Endodermal cell (in vitro differentiated cells): Measurements from ENCODE around the gene LRRN3. TPM values are rescaled to one million over a fixed set of nuclear protein-coding genes. Genes with fewer than 3 reads are reported as not detected.
"Not testable (repeated sequence)": the region's sequence is repeated elsewhere in the genome, so short reads cannot be mapped to it uniquely, and the experiment has no call there.

ENCODE experiments used
- DNase-seq: peaks from one replicate; pipeline ENCODE4 v3.0.0-alpha.2; 2017
- H3K27ac ChIP-seq: 2 replicates; pipeline ENCODE4 v1.5.1; 2013; ENCODE audit warnings: mild to moderate bottlenecking, low read depth, low read length, moderate library complexity
- H3K27me3 ChIP-seq: 2 replicates; pipeline ENCODE4 v1.6.1; 2013; ENCODE audit warnings: mild to moderate bottlenecking, low read length, moderate library complexity; ENCODE audit not compliant: insufficient read depth, control insufficient read depth, poor library complexity, severe bottlenecking
- H3K36me3 ChIP-seq: 2 replicates; pipeline ENCODE4 v1.7.0; 2013; ENCODE audit warnings: mild to moderate bottlenecking, low read length, moderate library complexity; ENCODE audit not compliant: control insufficient read depth, insufficient read depth
- H3K4me1 ChIP-seq: one replicate; pipeline ENCODE4 v1.7.0; 2013; ENCODE audit warnings: low read length; ENCODE audit not compliant: control insufficient read depth, insufficient read depth
- H3K4me3 ChIP-seq: 2 replicates; pipeline ENCODE4 v1.5.1; 2013; ENCODE audit warnings: mild to moderate bottlenecking, low read length, moderate library complexity
- H3K9ac ChIP-seq: 2 replicates; pipeline ENCODE4 v1.6.1; 2013; ENCODE audit warnings: mild to moderate bottlenecking, low read length, moderate library complexity; ENCODE audit not compliant: poor library complexity, severe bottlenecking; ENCODE audit errors: extremely low read depth
- H3K9me3 ChIP-seq: 2 replicates; pipeline ENCODE4 v1.6.1; 2013; ENCODE audit warnings: mild to moderate bottlenecking, low read length, moderate library complexity; ENCODE audit not compliant: control insufficient read depth
- H3K27ac Mint-ChIP-seq: 2 replicates; pipeline ENCODE4 v1.8.0; 2020; ENCODE audit warnings: mixed read lengths
- H3K27me3 Mint-ChIP-seq: 2 replicates; pipeline ENCODE4 v1.8.0; 2021; ENCODE audit warnings: mild to moderate bottlenecking, mixed read lengths; ENCODE audit not compliant: insufficient read depth
- H3K36me3 Mint-ChIP-seq: 2 replicates; pipeline ENCODE4 v1.8.0; 2020; ENCODE audit warnings: low read depth, mixed read lengths
- H3K4me1 Mint-ChIP-seq: 2 replicates; pipeline ENCODE4 v1.8.0; 2020; ENCODE audit warnings: mixed read lengths
- H3K4me3 Mint-ChIP-seq: 2 replicates; pipeline ENCODE4 v1.8.0; 2020; ENCODE audit warnings: mild to moderate bottlenecking, moderate library complexity, mixed read lengths
- H3K9me3 Mint-ChIP-seq: 2 replicates; pipeline ENCODE4 v1.8.0; 2020; ENCODE audit warnings: mild to moderate bottlenecking, mixed read lengths
- CTCF ChIP-seq: fragments of 200-600 bp; sonication (generic); conservative IDR thresholded peaks from 2 replicates; pipeline ENCODE4 v1.5.0; 2021; ENCODE audit warnings: antibody characterized with exemption, mild to moderate bottlenecking
- WGBS, 2 experiments: methylation state at CpG; one replicate each; pipeline versions ENCODE4 v1.1.5 to v1.1.7; 2013; ENCODE audit warnings: missing lambda C conversion rate in 2 of 2, mixed read lengths in 1 of 2; ENCODE audit not compliant: insufficient coverage in 1 of 2, insufficient read length in 1 of 2; 5-methylcytosine and 5-hydroxymethylcytosine counted together
- total RNA-seq, 2 donors: library from RNA; stranded (reverse); fragmentation: NEBNext Ultra II Directional in 1 of 2; extraction: Animal tissue kit (Norgen Biotek cat#: 25700) in 1 of 2; gene quantifications; 2 replicates in 1 of 2; 3 replicates in 1 of 2; pipeline ENCODE4 v1.2.1, GENCODE V29; 2021

The LRRN3 gene
- total RNA-seq, 2 donors from 2014 or later: 1.3 TPM; not detected in 1

- no peak overlapping the region for H3K9ac ChIP-seq
- H3K27ac ChIP-seq: no peak overlapping the region
- no peaks in the 10 kb centered on the region for H3K4me1 Mint-ChIP-seq
- TF ChIP-seq CTCF: no peak
- H3K36me3 ChIP-seq: no peaks in the 10 kb centered on the region
- no peak overlapping the region for H3K4me3 Mint-ChIP-seq
- H3K27me3 ChIP-seq: no peaks in the 10 kb centered on the region
- peaks cover 18% of the 10 kb centered on the region for H3K9me3 ChIP-seq
- H3K4me3 ChIP-seq: no peak overlapping the region
- peaks cover 11% of the 10 kb centered on the region for H3K36me3 Mint-ChIP-seq
- H3K27ac Mint-ChIP-seq: no peak overlapping the region
- H3K4me1 ChIP-seq: no peaks in the 10 kb centered on the region
- no peak for DNase-seq
- no peaks in the 10 kb centered on the region for H3K27me3 Mint-ChIP-seq
- 100% methylated on average over 1 of the region's 2 CpGs; no CpG with 5 or more reads in 1 of the 2 experiments for WGBS, 2 experiments
- peaks cover 34% of the 10 kb centered on the region for H3K9me3 Mint-ChIP-seq
Observed at GRCh38 chr7:111067682-111068081, 23.2 kb upstream of the LRRN3 start.

DNA sequence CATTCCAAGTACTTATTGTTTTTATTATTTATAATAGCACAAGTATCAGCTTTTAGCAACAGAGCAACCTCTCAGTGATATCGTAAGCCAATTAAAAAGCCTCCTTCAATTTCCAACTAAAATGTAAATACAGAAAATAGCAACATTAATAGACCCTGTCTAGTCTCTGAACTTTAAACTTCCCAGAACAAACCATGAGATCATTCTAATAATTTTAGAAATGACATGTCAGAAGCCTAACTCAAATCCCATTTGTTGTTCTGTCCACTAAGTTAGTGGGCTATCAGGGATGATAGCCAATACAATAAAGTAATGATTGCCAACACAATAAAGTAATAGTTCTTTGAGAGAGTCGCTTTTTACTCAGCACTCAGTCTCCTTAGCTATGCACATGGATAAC is 22.3 kb upstream of the LRRN3 start:
- Mint-ChIP-seq H3K27ac (no peak overlapping the region), H3K36me3 (peaks cover 7% of the 10 kb centered on the region), H3K9me3 (peaks cover 25% of the 10 kb centered on the region), H3K4me1 (peaks cover 1% of the 10 kb centered on the region), H3K4me3 (no peak overlapping the region), H3K27me3 (no peaks in the 10 kb centered on the region)
- no peak overlapping the region for H3K9ac ChIP-seq
- H3K27me3 ChIP-seq: no peaks in the 10 kb centered on the region
- no peak for TF ChIP-seq CTCF
- H3K27ac ChIP-seq: no peak overlapping the region
- no peak for DNase-seq
- WGBS, 2 experiments: 88% methylated on average over 2 of the region's 2 CpGs; no CpG with 5 or more reads in 1 of the 2 experiments
- H3K4me3 ChIP-seq: no peak overlapping the region
- H3K4me1 ChIP-seq: no peaks in the 10 kb centered on the region
- H3K36me3 ChIP-seq: no peaks in the 10 kb centered on the region
- peaks cover 9% of the 10 kb centered on the region for H3K9me3 ChIP-seq

- Histone ChIP-seq H3K27ac (no peak overlapping the region), H3K9ac (no peak overlapping the region), H3K4me1 (no peaks in the 10 kb centered on the region), H3K9me3 (no peaks in the 10 kb centered on the region), H3K27me3 (no peaks in the 10 kb centered on the region), H3K4me3 (no peak overlapping the region), H3K36me3 (no peaks in the 10 kb centered on the region)
- TF ChIP-seq CTCF: no peak
- no peak for DNase-seq
- no peak overlapping the region for H3K27ac Mint-ChIP-seq
- H3K36me3 Mint-ChIP-seq: no peaks in the 10 kb centered on the region
- no peaks in the 10 kb centered on the region for H3K27me3 Mint-ChIP-seq
- peaks cover 2% of the 10 kb centered on the region for H3K9me3 Mint-ChIP-seq
- peaks cover 13% of the 10 kb centered on the region for H3K4me1 Mint-ChIP-seq
- H3K4me3 Mint-ChIP-seq: no peak overlapping the region
Observed at GRCh38 chr7:111071556-111071955, 19.4 kb upstream of the LRRN3 start.

DNA sequence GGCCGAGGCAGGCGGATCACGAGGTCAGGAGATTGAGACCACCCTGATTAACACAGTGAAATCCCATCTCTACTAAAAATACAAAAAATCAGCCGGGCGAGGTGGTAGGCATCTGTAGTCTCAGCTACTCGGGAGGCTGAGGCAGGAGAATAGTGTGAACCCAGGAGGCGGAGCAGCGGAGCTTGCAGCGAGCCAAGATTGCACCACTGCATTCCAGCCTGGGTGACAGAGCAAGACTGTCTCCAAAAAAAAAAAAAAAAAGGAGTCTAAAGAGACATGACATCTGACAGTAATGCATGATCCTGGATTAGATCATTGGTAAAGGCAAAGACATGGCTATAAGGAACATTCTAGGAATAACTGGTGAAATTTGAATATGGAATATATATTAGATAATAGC is 18.3 kb upstream of the LRRN3 start:
- not testable (repeated sequence) for H3K27me3 ChIP-seq, DNase-seq, H3K4me3 Mint-ChIP-seq, H3K4me3 ChIP-seq, H3K4me1 ChIP-seq, H3K27ac Mint-ChIP-seq, H3K27me3 Mint-ChIP-seq, H3K9ac ChIP-seq, H3K9me3 ChIP-seq, H3K27ac ChIP-seq, H3K36me3 Mint-ChIP-seq, H3K36me3 ChIP-seq, H3K9me3 Mint-ChIP-seq
- WGBS, 2 experiments: 87 to 90% methylated on average over 7 to 9 of the region's 9 CpGs
- H3K4me1 Mint-ChIP-seq: peaks cover 17% of the 10 kb centered on the region
